ENCODE measurements around the gene BEST4. TPM values are rescaled to one million over a fixed set of nuclear protein-coding genes. Genes with fewer than 3 reads are reported as not detected.

BEST4 gene
- total RNA-seq (2016; rRNA removed; fragmentation: Illumina TruSeq; extraction: Trizol) (1.4 TPM in 2 replicates), polyA plus RNA-seq (2011; rRNA removed) (0.71 and 0.77 TPM in 2 replicates), polyA minus RNA-seq (2011; rRNA and poly(A)+ RNA removed; ENCODE audit: low replicate concordance) (0.26 and 0.35 TPM in 2 replicates), Bru-seq, nascent RNA (percentile 37 among the genes with signal in this experiment), BruChase-seq, experiment 1, labeled RNA remaining after a 6-hour chase (percentile 55 among the genes with signal in this experiment), BruChase-seq, experiment 2, labeled RNA remaining after a 2-hour chase (percentile 46 among the genes with signal in this experiment)
- 0.40 and 0.62 TPM in 2 replicates for total RNA-seq (2016; cell fraction: cytosol; rRNA removed; fragmentation: Illumina TruSeq; extraction: Trizol; ENCODE audit: low read depth)
- 1.4 and 1.5 TPM in 2 replicates for total RNA-seq (2016; cell fraction: insoluble cytoplasmic fraction; rRNA removed; fragmentation: Illumina TruSeq; extraction: Trizol)
- total RNA-seq (2016; cell fraction: membrane; rRNA removed; fragmentation: Illumina TruSeq; extraction: Trizol) = 1.0 TPM in 2 replicates
- total RNA-seq (2016; cell fraction: nucleus; rRNA removed; fragmentation: Illumina TruSeq; extraction: Trizol) = 0.63 and 1.2 TPM in 2 replicates
- polyA plus RNA-seq (2011; cell fraction: cytosol; rRNA removed) = 0.91 and 1.0 TPM in 2 replicates
- 0.93 and 1.1 TPM in 2 replicates for polyA plus RNA-seq (2011; cell fraction: nucleus; rRNA removed)
- 1.1 and 1.4 TPM in 2 replicates for polyA plus RNA-seq (2012)
- polyA plus RNA-seq (2016; cell fraction: cytosol; fragmentation: Illumina TruSeq; extraction: Trizol; ENCODE audit: low read depth) = 0.60 and 0.74 TPM in 2 replicates
- 2.0 TPM in 2 replicates for polyA plus RNA-seq (2016; cell fraction: insoluble cytoplasmic fraction; fragmentation: Illumina TruSeq; extraction: Trizol; ENCODE audit: low read depth)
- 0.73 and 0.86 TPM in 2 replicates for polyA plus RNA-seq (2016; cell fraction: membrane; fragmentation: Illumina TruSeq; extraction: Trizol; ENCODE audit: low read depth)
- 1.5 and 1.8 TPM in 2 replicates for polyA plus RNA-seq (2016; cell fraction: nucleus; fragmentation: Illumina TruSeq; extraction: Trizol; ENCODE audit: insufficient read depth, low read depth)
- 0.59 and 0.62 TPM in 2 replicates for polyA minus RNA-seq (2011; cell fraction: cytosol; rRNA and poly(A)+ RNA removed)
- 0.25 and 0.52 TPM in 2 replicates for polyA minus RNA-seq (2011; cell fraction: nucleus; rRNA and poly(A)+ RNA removed)
- long read RNA-seq, experiment 1, partial matches to known transcripts = 5 of 5 reads
- long read RNA-seq, experiment 1, other reads (novel, unspliced or antisense) = 0 of 5 reads
- long read RNA-seq, experiment 2, partial matches to known transcripts = 3 of 14 reads
- long read RNA-seq, experiment 2, other reads (novel, unspliced or antisense) = 11 of 14 reads

DNA sequence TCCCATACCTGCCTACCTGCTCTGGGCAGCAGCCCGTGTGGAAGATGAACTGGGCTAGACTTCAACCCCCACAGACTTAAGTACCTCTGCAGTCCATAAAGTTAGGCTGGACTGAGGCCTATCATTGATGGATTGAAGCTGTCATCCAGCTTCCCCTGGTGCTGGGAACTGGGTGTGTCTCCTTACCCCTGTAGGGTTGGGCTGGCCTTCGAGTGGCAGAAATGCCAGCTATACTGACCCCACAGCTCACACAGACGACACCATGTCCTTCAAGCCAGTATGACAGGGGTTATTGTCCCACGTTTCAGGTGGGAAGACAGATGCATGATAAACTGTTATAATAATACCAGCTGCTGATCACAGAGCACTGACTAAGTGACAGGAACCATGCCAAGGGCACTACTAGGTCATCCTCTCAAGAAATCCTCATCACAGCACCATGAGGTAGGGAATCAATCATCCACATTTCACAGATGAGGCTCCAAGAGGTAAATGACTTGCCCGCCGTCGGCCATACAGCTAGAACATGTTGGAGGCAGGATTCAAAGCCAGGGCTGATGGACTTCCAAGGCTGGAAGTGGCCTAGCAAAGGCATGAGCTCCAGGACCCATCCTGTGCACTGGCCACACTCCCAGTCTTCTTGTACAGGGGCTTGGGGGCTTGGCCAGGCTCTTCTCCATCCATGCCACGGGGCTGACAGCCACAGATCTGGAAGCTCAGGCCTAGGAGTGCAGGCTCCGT is at the start of gene BEST4:
TSS of gene BEST4 (minus strand) at position 51 of the 741 bp plus-strand sequence. CDS start 465 bp downstream, outside the sequence.
- no peak within 1 kb of the TSS for H3K9ac ChIP-seq (ENCODE audit: insufficient read depth, low read depth, low read length)
- no peaks in the 10 kb centered on the region for H3K79me2 ChIP-seq (ENCODE audit: insufficient read depth, low read length)
- H3K27me3 ChIP-seq (ENCODE audit: control insufficient read depth in 1 of 2, insufficient read depth in 2 of 2, low read length in 2 of 2) = peaks cover 3 to 17% of the 10 kb centered on the region in 2 experiments; a peak in 2 of 5 replicates
- intact Hi-C loops (cut with micrococcal nuclease; ENCODE audit: unreplicated experiment) = no loop called here
- H2AFZ ChIP-seq (ENCODE audit: low read length) = no peak within 1 kb of the TSS
- BruUV-seq (replicated peaks) = no TSS peak
- in situ Hi-C loops (cut with HindIII; ENCODE audit: extremely low pct_ligation_motif_present, low pct_unique_long_range_greater_than_20kb) = no loop called here
- H3K27ac ChIP-seq (ENCODE audit: extremely low read length, insufficient read depth, low read length) = no peak within 1 kb of the TSS
- no peaks in the 10 kb centered on the region for H3K36me3 ChIP-seq (replicated peaks in 1 of 2; ENCODE audit: control insufficient read depth in 1 of 2, insufficient read depth in 2 of 2, low read length in 2 of 2)
- DNase-seq (ENCODE audit: low spot score) (no peak), FAIRE-seq (no peak), ATAC-seq (no peak)
- ChIA-PET CTCF (ENCODE audit: low intra/inter-chr PET ratio, low total read pairs) (no interaction called here), POLR2A (interaction anchor here (0.7 to 5.7 kb wide), 8 partner anchors 10 to 515 kb away, joined by 3 to 32 read pairs (median 5); partner anchors contain the start of genes BTBD19, DYNLT4, PLK3 and RPS8)
- H3K4me3 ChIP-seq (replicated peaks in 1 of 3; ENCODE audit: insufficient read depth in 1 of 3, low read depth in 2 of 3, low read length in 3 of 3) = peak within 1 kb of the TSS in 1 of 3 experiments; percentile 79; a peak in 1 of 6 replicates
- H3K4me1 ChIP-seq (ENCODE audit: insufficient read depth, low read length) = peaks cover 67% of the 10 kb centered on the region
- 13% methylated on average over 4 of the region's 9 CpGs for WGBS (ENCODE audit: low lambda C conversion rate)
- H3K9me3 ChIP-seq (ENCODE audit: low read length) = no peaks in the 10 kb centered on the region
- no peaks in the 10 kb centered on the region for H4K20me1 ChIP-seq (ENCODE audit: insufficient read depth, low read length)
- H3K4me2 ChIP-seq (ENCODE audit: low read depth, low read length) = peak within 1 kb of the TSS; percentile 76
- no peak for TF ChIP-seq NRL (CRISPR knock-in tag; IDR thresholded peaks at IDR 0.05; ENCODE audit: borderline replicate concordance)
- no peak for TF ChIP-seq ZNF672 (CRISPR knock-in tag; IDR thresholded peaks at IDR 0.05)
- TF ChIP-seq FOSL1 (CRISPR knock-in tag; IDR thresholded peaks at IDR 0.05; ENCODE audit: borderline replicate concordance) = no peak
- no peak for TF ChIP-seq SSRP1 (CRISPR knock-in tag; IDR thresholded peaks at IDR 0.05)
- no peak for TF ChIP-seq ZC3H4 (CRISPR knock-in tag; IDR thresholded peaks at IDR 0.05; ENCODE audit: borderline replicate concordance)
- no peak for TF ChIP-seq ZNF777 (CRISPR knock-in tag; IDR thresholded peaks at IDR 0.05)
- no peak for TF ChIP-seq DMAP1 (CRISPR knock-in tag; IDR thresholded peaks at IDR 0.05)
- no peak for TF ChIP-seq ZNF598 (CRISPR knock-in tag; IDR thresholded peaks at IDR 0.05; ENCODE audit: borderline replicate concordance)
- no peak for TF ChIP-seq ZMAT3 (CRISPR knock-in tag; conservative IDR thresholded peaks at IDR 0.05)
- TF ChIP-seq, protein P1, sequence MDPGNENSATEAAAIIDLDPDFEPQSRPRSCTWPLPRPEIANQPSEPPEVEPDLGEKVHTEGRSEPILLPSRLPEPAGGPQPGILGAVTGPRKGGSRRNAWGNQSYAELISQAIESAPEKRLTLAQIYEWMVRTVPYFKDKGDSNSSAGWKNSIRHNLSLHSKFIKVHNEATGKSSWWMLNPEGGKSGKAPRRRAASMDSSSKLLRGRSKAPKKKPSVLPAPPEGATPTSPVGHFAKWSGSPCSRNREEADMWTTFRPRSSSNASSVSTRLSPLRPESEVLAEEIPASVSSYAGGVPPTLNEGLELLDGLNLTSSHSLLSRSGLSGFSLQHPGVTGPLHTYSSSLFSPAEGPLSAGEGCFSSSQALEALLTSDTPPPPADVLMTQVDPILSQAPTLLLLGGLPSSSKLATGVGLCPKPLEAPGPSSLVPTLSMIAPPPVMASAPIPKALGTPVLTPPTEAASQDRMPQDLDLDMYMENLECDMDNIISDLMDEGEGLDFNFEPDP (CRISPR knock-in tag; conservative IDR thresholded peaks at IDR 0.05) = no peak

All from HepG2 (cell line).